ENCODE data around the gene FOXO1.

GRCh38 chr13:40665126-40666044 is 1.1 kb downstream of the FOXO1 start:
- no peak for TF ChIP-seq CTCF (IDR thresholded peaks at IDR 0.05; ENCODE audit: insufficient read depth, low read length, poor library complexity, severe bottlenecking)
- no peak for TF ChIP-seq EZH2phosphoT487 (conservative IDR thresholded peaks at IDR 0.05; ENCODE audit: low read length)

Data from SU-DHL-6 (cell line).